ENCODE measurements around the gene RBP3.

RBP3 gene

GRCh38 chr10:47359101-47359500, 10.9 kb downstream of the RBP3 start:
- no peak for DNase-seq (ENCODE audit: low spot score)

GRCh38 chr10:47359626-47360418, 11.7 kb downstream of the RBP3 start:
- DNase-seq (ENCODE audit: low spot score): no peak

GRCh38 chr10:47360419-47361040, 12.4 kb downstream of the RBP3 start:
- DNase-seq (ENCODE audit: low spot score): no peak

- peak; percentile 45 for DNase-seq (ENCODE audit: low spot score)
Measured at GRCh38 chr10:47361293-47361692, 13.1 kb downstream of the RBP3 start.

GRCh38 chr10:47362199-47362598, 14.0 kb downstream of the RBP3 start:
- DNase-seq (ENCODE audit: low spot score): no peak

GRCh38 chr10:47363781-47364180, 15.6 kb downstream of the RBP3 start:
- DNase-seq (ENCODE audit: low spot score): no peak

- no peak for DNase-seq (ENCODE audit: low spot score)
Measured at GRCh38 chr10:47364366-47364765, 16.2 kb downstream of the RBP3 start.

- no peak for DNase-seq (ENCODE audit: low spot score)
Measured at GRCh38 chr10:47364911-47365310, 16.7 kb downstream of the RBP3 start.

GRCh38 chr10:47365431-47366180, 17.4 kb downstream of the RBP3 start:
- DNase-seq (ENCODE audit: low spot score): no peak

- DNase-seq (ENCODE audit: low spot score): no peak
Measured at GRCh38 chr10:47366181-47366631, 18.0 kb downstream of the RBP3 start.

GRCh38 chr10:47366731-47367460, 18.7 kb downstream of the RBP3 start:
- DNase-seq (ENCODE audit: low spot score): no peak

- no peak for DNase-seq (ENCODE audit: low spot score)
Measured at GRCh38 chr10:47367646-47368045, 19.5 kb downstream of the RBP3 start.

- no peak for DNase-seq (ENCODE audit: low spot score)
Measured at GRCh38 chr10:47368431-47369180, 20.4 kb downstream of the RBP3 start.

- no peak for DNase-seq (ENCODE audit: low spot score)
Measured at GRCh38 chr10:47369251-47369894, 21.2 kb downstream of the RBP3 start.

- DNase-seq (ENCODE audit: low spot score): no peak
Measured at GRCh38 chr10:47370015-47370767, 22.0 kb downstream of the RBP3 start.

GRCh38 chr10:47370878-47371277, 22.7 kb downstream of the RBP3 start:
- DNase-seq (ENCODE audit: low spot score): no peak

GRCh38 chr10:47371629-47372485, 23.7 kb downstream of the RBP3 start:
- DNase-seq (ENCODE audit: low spot score): no peak

- no peak for DNase-seq (ENCODE audit: low spot score)
Measured at GRCh38 chr10:47372726-47373125, 24.6 kb downstream of the RBP3 start.

Data from RKO (cell line).